Fibroblast of villous mesenchyme (primary cell): ENCODE data around the gene ACADS. TPM values are rescaled to one million over a fixed set of nuclear protein-coding genes. Genes with fewer than 3 reads are reported as not detected.

Source experiments
- DNase-seq: peaks from one replicate; pipeline ENCODE4 v3.0.0-alpha.2; 2010; ENCODE audit warnings: low read depth
- H3K4me3 ChIP-seq: 2 replicates; pipeline ENCODE4 v1.5.1; 2011; ENCODE audit warnings: low read depth, mild to moderate bottlenecking, low read length
- CTCF ChIP-seq: IDR thresholded peaks from 2 replicates; pipeline ENCODE4 v1.5.1; 2012; ENCODE audit warnings: low read depth, mild to moderate bottlenecking, low read length; ENCODE audit not compliant: insufficient read depth
- total RNA-seq: library from RNA; depleted of rRNA; stranded (reverse); fragments of >200 nt; gene quantifications from 2 replicates; pipeline ENCODE4 v1.2.3, GENCODE V29; 2012

Gene ACADS
- total RNA-seq, 1 donor, result 6.9 TPM

DNA sequence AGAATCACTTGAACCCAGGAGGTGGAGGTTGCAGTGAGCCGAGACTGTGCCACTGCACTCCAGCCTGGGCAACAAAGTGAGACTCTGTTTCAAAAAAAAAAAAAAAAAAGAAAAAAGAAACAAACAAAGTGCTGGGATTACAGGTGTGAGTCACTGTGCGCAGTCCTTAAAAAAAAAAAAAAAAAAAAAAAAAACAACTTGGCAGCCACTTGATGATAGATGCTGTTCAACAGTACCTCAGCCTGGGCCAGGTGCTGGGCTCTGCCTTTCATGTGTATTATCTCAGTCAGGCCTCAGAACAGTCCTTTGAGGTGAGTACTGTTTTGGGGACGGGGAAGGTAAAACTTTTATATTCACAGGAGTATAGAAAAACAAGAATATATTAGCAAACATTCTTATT lies 9.6 kb downstream of the ACADS start:
- no peak for TF ChIP-seq CTCF
- no peak for DNase-seq
- H3K4me3 ChIP-seq, result no peak overlapping the region

- no peak overlapping the region for H3K4me3 ChIP-seq
- DNase-seq, result no peak
- no peak for TF ChIP-seq CTCF
Measured at GRCh38 chr12:120736404-120737331, 11.0 kb downstream of the ACADS start.

- TF ChIP-seq CTCF, result peak; percentile 39
- DNase-seq, result no peak
Measured at GRCh38 chr12:120737557-120738251, 12.1 kb downstream of the ACADS start.

GRCh38 chr12:120738252-120739030 lies 12.8 kb downstream of the ACADS start:
- TF ChIP-seq CTCF, result no peak
- DNase-seq, result no peak
- H3K4me3 ChIP-seq, result no peak overlapping the region

More at GRCh38 chr12:120737557-120738251, 12.1 kb downstream of the ACADS start:
- H3K4me3 ChIP-seq, result no peak overlapping the region

GRCh38 chr12:120739031-120739762 lies 13.6 kb downstream of the ACADS start:
- no peak overlapping the region for H3K4me3 ChIP-seq
- TF ChIP-seq CTCF, result no peak
- DNase-seq, result no peak

DNA sequence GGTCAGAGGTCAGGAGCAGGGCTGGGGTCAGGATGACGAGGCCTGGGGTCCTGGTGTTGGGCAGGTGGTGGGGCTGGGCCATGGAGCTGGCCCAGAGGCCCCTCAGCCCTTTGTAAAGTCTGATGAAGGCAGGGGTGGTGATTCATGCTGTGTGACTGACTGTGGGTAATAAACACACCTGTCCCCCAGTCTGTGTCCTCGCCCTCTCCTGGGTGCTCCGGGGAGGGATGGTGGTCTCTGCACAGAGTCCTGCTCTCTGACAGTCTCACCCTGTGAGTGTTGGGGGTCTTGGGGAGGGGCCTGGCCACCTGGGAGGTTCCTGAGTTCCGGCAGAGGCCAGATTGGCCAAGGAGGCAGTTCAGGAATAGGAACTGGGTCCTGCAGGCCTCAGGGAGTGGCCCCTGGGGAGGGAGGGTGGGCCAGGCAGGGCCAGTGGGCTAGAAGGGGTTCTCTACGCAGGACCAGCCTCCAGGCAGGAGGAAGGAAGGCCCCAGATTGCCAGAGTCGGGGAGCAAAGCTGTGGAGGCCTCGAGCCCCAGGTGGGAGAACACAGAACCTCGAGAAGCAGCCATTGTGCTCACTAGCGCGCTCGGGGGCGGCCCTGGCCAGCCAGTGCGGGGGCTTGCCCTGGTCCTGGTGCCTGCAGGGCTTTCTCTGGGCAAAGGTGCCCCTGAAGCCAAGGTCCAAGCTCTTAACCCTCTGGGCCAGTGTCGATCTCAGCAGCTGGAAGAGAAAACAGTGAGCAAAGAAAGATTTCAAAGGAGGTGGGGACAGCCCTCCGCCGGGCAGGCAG lies 14.4 kb downstream of the ACADS start:
- DNase-seq, result no peak
- no peak overlapping the region for H3K4me3 ChIP-seq
- no peak for TF ChIP-seq CTCF
